Medulla oblongata (tissue), 1 donor: Measurements from ENCODE around the gene PCBP3.
A peak's percentile ranks its signal among the peaks of the same experiment; 100 is the strongest.
"Not testable (repeated sequence)": the region's sequence is repeated elsewhere in the genome, so short reads cannot be mapped to it uniquely, and the experiment has no call there.

ENCODE experiments used
- DNase-seq: peaks from one replicate; pipeline ENCODE4 v3.0.0-alpha.2; 2015; ENCODE audit errors: extremely low spot score

The PCBP3 gene

GRCh38 chr21:45893740-45894449, 250.4 kb downstream of the PCBP3 start:
- no peak for DNase-seq

GRCh38 chr21:45894450-45894825, 250.9 kb downstream of the PCBP3 start:
- DNase-seq, result no peak

GRCh38 chr21:45894906-45895777, 251.6 kb downstream of the PCBP3 start:
- peak; percentile 36 for DNase-seq

DNA sequence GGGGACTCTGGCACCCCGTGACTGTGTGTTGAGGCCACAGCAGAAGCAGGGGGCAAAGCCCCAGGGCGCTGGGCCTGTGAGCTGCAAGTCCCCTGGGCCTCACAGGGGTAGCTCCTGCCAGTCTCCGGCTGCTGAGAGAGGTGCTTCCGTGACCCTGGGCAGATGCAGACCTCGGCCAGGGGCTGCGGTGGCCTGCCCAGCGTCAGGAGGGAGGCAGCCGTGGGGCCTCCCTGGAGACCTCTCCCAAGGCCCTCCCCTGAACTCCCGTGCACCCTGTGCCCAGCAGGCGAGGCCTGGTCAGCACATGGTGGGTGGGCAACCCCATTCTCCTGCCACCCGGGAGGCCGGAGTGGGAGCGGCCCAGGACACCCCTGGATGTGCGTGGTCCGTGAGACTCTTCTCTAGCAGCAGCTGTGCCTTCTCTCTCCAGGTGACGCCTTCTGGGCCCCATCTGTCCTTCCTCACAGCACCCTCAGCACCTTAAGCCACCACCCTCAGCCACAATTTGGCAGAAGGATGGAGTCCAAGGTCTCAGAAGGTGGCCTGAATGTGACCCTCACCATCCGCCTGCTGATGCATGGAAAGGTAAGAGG, 252.3 kb downstream of the PCBP3 start:
- DNase-seq, result no peak

DNA sequence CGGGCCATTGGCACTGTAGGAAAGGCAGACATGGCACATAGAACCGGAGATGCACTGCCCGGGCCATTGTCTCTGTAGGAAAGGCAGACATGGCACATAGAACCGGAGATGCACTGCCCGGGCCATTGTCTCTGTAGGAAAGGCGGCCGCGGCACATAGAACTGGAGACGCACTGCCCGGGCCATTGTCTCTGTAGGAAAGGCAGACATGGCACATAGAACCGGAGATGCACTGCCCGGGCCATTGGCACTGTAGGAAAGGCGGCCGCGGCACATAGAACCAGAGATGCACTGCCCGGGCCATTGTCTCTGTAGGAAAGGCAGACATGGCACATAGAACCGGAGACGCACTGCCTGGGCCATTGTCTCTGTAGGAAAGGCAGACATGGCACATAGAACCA, 252.9 kb downstream of the PCBP3 start:
- DNase-seq, result not testable (repeated sequence)

GRCh38 chr21:45897191-45898027, 253.9 kb downstream of the PCBP3 start:
- no peak for DNase-seq

DNA sequence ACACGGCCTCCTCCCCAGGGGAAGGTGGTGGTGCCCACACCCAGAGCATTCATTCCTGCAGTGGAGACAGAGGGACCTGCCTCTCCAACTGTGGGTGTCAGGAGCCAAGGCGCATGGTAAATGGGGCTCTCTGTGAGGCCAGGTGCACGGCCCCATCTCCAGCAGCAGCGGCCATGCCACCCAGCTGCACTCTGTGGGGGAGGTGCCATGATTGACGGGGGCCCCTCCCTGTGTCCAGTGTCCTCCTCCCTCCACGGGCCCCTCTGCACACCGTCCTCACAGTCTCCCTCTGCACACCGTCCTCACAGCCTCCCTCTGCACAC, 254.5 kb downstream of the PCBP3 start:
- no peak for DNase-seq

DNA sequence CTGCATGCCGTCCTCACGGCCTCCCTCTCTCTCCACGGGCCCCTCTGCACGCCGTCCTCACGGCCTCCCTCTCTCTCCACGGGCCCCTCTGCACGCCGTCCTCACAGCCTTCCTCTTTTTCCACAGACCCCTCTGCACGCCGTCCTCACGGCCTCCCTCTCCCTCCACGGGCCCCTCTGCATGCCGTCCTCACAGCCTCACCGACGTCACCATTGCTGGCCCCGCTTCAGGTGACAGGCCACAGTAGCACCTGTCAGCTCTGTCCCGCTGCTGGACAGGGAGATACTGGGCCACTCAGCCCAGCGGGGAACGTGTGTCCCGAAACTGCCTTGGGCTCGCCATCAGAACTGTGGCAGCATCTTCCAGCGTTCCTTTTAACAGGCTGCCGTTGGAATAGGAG, 255.3 kb downstream of the PCBP3 start:
- no peak for DNase-seq

GRCh38 chr21:45899317-45900033, 255.9 kb downstream of the PCBP3 start:
- no peak for DNase-seq

GRCh38 chr21:45900034-45900868, 256.7 kb downstream of the PCBP3 start:
- no peak for DNase-seq

DNA sequence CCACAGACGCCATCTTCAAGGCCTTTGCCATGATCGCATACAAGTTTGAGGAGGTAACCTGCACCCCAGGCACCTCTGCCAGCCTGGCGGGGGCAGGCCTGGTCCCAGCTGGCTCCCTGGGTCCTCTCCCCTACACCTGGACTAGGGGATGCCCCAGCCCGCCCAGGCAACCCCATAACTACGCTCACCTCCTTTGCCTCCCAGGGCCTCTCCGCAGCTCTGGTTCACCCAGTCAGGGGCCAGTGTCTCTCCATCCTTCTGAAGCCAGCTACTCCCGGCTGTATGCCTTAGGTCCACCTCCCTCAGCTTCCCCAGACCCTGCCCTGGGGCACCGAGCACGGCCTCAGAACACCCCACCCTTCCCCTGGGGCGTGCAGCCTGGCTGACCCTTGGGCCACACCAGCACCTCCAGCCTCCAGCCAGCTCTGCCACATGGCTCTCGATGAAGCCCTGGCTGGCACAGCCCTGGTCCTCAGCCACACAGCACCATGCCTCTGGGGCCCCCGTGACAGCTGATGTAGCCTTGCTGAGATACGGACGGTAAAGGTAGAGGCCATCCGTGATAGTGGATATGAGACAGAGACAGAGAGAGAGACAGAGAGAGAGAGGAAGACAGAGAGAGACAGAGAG, 257.7 kb downstream of the PCBP3 start:
- DNase-seq, result no peak

DNA sequence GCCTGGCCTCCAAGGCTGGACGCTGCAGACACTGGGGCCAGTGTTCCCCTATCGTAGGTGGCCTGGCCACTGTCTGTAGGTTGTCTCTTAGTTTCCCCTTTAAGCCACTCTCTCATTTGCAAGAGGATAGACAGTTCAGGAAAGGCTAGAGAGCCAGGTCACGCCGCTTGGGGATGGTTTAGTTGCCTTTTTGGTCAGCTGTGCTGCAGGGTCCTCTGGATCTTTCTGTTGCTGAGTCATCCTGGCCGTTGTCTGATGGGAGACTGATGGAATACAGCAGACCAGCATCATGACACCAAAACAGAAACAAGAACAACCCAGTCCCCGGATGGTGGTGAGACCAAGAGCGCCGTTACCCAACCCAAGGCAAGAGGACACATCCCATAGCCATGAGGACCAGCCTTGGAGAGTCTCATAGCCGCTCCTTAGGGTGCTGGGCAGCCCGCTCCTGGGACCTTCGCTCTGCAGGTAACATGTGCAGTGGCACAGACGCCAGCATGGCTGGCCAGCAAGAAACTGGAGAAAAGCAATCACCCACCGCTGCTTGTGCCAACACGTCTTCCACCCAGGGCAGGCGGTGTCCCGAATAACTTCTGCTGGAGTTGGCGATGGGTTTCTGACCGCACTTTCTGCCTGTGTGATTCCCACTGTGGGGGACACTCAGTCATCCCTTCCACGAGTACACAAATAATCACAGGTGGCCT, 258.9 kb downstream of the PCBP3 start:
- no peak for DNase-seq

DNA sequence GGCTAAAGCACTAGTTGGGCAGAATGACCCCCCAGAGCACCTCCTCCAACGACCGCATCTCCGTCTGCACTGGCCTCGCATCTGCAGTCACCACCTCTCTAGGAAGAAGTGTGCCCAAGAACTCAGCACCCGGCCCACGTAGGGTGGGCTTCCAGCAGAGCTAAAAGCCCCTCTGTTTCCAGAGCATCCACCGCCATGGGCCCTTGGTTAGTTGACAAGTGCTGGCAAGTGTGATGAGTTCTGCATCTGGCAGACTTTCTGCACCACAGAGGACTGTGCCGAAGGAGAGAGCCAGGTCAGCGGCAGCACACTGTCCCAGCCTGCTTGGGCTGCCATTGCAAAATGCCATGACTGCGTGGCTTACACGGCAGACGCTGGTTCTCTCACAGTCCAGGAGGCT, 261.7 kb downstream of the PCBP3 start:
- DNase-seq, result no peak

DNA sequence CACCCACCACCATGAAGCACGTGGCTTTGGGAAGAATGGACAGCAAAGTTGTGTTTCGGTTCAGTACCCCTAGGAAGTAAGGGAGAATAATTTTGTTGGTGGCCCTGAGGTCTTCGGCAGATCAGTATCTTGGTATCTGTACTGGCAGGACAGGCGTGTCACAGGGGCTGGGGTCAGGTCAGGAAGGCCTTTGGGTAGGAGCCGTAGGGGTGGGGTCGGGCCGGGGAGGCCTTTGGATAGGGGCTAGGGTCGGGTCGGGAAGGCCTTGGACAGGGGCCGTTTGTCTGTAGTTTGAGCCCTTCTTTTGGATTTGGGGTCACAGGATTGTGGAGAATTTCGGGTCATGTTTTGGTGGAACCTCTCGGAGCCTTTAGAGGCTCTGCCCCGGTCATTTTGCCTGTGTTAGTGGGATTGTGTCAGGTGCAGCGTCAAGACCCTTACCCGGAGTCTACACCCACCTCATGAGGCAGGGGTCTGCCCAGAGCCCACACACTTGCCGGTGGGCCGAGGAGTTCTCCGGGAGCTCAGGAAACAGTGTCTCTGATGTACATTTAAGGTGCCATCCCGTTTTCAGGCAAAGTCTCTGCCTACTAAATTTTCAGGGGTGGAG, 262.8 kb downstream of the PCBP3 start:
- no peak for DNase-seq

- no peak for DNase-seq
Observed at GRCh38 chr21:45906859-45907258, 263.3 kb downstream of the PCBP3 start.

DNA sequence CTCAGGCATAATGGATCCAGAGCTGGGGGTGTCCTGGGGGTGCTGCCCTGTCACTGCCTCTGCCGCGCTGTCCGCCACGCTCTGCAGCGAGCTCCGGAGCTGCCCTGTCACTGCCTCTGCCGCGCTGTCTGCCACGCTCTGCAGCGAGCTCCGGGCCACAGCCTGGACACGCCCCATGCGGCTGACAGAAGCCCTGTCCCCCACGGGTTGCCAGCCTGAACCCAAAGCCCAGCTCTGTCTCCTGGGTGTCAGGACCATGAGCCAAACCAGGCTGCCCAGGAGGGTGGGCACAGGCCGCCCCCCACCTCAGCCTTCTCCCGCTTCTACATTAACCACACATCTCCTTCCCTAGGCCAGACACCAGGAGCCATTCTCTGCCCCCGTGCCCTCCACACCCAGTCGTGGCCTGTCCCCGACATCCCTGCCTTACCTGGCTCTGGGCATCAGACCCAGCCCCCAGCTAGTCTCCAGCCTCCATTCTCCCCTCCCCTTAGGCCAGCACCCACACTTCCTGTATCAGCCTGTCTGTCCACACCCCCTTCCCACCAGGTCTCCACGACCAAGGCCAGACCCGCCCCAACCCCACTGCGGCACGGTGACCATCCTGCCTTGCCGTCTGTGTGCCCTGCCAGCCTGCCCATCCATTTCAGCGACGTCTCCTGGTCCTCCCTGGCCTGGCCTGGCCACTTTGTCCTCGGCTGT, 265.2 kb downstream of the PCBP3 start:
- no peak for DNase-seq

- DNase-seq, result no peak
Observed at GRCh38 chr21:45909238-45909988, 265.9 kb downstream of the PCBP3 start.

DNA sequence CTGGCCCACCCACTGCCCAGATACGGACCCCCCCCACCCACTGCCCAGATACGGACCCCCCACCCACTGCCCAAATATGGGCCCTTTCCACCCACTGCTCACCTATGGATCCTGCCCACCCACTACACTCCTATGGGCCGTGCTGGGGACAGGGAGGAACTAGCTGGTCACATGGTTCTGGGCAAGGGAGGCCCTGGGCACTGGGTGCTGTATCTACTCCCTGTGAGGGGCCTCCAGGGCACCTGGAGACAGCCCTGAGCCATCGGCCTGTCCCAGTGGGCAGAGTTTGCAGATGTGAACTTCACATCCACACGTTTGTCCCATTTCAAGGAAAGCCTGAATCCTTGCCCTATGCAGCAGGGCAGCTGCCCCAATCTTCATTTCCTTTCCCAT, 266.6 kb downstream of the PCBP3 start:
- DNase-seq, result no peak
